ENCODE data around the gene GCA.

The GCA gene

DNA sequence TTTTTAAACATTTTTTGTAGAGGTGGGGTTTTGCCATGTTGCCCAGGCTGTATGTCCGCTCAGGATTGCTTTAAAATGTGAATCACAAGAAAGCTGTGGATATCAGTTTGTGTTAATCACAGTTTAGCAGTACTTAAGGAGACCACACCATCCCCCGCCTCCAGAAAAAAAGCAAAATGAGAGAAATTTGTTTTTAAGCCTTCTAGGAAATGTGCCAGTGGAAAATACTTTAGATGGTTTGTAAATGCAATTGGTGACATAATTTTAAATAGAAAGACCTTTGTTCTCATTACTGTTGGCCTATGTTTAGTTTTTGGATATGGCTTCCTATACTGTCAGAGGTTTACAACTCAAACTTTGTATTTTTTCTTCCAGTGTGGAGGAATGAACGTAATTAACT lies 27.0 kb downstream of the GCA start:
- no peak overlapping the region for H3K4me3 ChIP-seq (ENCODE audit: control insufficient read depth, low read depth, low read length)
- TF ChIP-seq, protein P1, sequence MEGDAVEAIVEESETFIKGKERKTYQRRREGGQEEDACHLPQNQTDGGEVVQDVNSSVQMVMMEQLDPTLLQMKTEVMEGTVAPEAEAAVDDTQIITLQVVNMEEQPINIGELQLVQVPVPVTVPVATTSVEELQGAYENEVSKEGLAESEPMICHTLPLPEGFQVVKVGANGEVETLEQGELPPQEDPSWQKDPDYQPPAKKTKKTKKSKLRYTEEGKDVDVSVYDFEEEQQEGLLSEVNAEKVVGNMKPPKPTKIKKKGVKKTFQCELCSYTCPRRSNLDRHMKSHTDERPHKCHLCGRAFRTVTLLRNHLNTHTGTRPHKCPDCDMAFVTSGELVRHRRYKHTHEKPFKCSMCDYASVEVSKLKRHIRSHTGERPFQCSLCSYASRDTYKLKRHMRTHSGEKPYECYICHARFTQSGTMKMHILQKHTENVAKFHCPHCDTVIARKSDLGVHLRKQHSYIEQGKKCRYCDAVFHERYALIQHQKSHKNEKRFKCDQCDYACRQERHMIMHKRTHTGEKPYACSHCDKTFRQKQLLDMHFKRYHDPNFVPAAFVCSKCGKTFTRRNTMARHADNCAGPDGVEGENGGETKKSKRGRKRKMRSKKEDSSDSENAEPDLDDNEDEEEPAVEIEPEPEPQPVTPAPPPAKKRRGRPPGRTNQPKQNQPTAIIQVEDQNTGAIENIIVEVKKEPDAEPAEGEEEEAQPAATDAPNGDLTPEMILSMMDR (conservative IDR thresholded peaks at IDR 0.05; ENCODE audit: control insufficient read depth, insufficient read depth, low read depth, low read length) = no peak

DNA sequence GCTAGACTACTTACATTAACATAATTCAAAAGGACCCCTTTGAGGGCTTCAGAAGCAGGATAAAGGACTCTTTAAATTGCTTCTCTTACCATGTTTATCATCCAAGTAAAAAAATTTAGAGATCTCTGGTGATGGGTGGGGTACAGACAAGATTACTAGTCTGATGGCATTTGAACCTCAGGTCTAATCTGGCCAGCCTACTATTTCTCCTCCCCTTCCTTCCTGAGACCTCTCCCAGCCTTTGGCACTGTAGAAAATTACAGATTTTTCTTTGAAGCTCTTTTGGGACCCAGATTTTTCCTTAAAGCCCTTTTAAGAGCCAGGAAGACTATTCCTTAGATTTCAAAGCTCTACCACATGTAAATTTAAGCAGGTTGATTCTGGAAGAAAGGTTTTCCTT lies 28.9 kb downstream of the GCA start:
- no peak overlapping the region for H3K4me3 ChIP-seq (ENCODE audit: control insufficient read depth, low read depth, low read length)

More for the DNA sequence above, 27.0 kb downstream of the GCA start:
- no peak for DNase-seq (ENCODE audit: low read depth)

DNA sequence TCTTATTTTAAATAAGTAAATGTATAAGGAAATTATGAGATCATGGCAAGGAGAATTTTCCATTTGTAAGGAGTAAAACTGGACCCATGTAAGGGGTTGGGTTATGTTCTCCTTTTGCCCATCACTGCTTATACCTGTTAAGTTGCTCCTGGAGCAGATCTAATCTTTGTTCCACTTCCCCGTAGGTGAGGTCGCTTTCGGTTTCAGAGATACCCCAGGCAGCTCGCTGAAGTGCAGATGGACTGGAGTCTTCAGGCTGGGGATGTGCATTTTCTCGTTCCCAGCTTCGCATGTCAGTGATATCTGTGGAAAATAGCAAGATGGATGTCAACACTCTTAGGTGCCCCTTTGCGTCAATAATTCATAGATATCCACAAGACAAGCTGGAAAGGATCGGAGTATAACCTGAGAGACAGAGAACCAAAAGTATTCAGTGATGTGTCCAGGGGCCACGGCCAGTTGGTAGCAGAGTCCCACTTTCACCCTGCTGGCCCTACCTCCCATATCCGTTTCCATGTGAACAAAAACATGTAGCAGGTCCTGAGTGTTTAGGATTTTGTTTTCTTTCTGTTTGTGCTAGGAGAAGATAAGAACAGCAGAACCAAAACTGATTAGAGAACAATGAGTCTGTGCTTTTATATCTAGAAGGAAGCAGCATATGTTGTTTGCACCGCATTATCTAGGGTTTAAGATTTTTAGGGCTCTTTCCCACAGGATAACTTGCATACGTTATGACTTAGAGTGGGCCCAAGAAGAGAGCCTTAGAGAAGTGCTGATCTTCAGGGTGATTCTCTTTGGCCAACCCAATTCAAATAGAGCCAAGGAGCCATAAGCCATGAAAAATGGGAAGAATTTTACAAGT lies 36.0 kb downstream of the GCA start:
- H3K4me3 ChIP-seq (ENCODE audit: control insufficient read depth, low read depth, low read length) = no peak overlapping the region
- TF ChIP-seq, protein P1 (conservative IDR thresholded peaks at IDR 0.05; ENCODE audit: control insufficient read depth, insufficient read depth, low read depth, low read length) = no peak
- no peak for DNase-seq (ENCODE audit: low read depth)

More for the DNA sequence above, 28.9 kb downstream of the GCA start:
- DNase-seq (ENCODE audit: low read depth) = no peak
- TF ChIP-seq, protein P1 (conservative IDR thresholded peaks at IDR 0.05; ENCODE audit: control insufficient read depth, insufficient read depth, low read depth, low read length) = no peak

DNA sequence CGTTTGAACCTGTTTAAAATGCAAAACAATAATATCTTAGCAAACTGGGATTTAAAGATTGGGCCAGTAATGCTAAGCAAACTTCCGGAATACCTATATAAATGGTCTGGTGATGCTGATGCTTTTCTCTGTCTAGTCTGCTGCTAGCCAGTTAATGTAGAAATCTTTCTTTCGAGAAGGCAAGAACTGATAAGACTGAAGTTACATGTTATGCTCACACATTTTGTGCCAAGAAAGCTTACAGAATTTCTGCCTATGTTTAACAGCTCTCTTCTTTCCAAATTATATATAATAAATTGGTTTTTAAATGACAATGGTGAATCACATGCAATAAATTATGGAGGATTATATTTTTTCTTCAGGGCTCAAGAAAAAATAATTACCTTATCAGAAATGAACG lies 37.9 kb downstream of the GCA start:
- H3K4me3 ChIP-seq (ENCODE audit: control insufficient read depth, low read depth, low read length) = no peak overlapping the region
- TF ChIP-seq, protein P1 (conservative IDR thresholded peaks at IDR 0.05; ENCODE audit: control insufficient read depth, insufficient read depth, low read depth, low read length) = no peak
- DNase-seq (ENCODE audit: low read depth) = no peak

DNA sequence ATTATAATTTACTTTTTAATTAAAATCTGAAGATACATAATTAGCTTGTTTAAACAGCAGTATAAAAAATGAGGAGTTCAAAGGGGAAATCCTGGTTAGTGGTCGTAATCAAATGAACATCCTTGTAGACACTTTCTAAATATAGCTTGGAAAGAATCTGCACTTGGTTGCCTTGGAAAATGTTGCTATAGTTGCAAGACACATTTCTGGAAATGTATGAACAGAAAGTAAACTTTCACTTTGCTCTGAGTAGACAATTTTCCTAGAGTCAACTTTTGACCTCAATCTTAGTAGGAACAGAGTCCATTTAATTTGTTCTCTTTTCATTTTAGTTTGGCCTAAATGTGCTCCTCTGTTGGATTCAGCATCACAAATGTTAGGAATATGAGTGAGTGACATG lies 38.3 kb downstream of the GCA start:
- no peak for DNase-seq (ENCODE audit: low read depth)
- H3K4me3 ChIP-seq (ENCODE audit: control insufficient read depth, low read depth, low read length) = no peak overlapping the region
- TF ChIP-seq, protein P1 (conservative IDR thresholded peaks at IDR 0.05; ENCODE audit: control insufficient read depth, insufficient read depth, low read depth, low read length) = no peak

DNA sequence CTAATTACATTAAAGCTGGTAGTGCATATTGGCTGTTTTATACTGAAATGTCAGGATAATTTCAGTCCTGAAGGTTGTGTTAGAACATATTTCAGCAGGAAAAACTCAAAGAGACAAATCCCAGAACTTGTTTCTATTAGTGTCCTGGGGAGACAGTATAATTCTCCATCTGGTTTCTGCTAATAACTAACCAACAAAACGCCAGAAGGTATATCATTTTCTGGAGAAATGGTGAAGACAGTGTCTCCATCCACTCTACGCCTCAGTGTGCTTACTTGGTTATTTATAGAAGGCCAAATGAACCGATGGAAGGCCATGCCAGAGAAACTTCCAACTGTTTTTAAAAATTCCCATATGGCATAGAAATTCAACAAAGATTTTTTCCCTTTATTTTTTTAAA lies 41.6 kb downstream of the GCA start:
- TF ChIP-seq, protein P1 (conservative IDR thresholded peaks at IDR 0.05; ENCODE audit: control insufficient read depth, insufficient read depth, low read depth, low read length) = no peak
- no peak overlapping the region for H3K4me3 ChIP-seq (ENCODE audit: control insufficient read depth, low read depth, low read length)

More for the DNA sequence above, 41.6 kb downstream of the GCA start:
- DNase-seq (ENCODE audit: low read depth) = no peak

Data from fibroblast of mammary gland (primary cell).